Activated CD4-positive, alpha-beta T cell treated with anti-CD3 and anti-CD28 coated beads, Interleukin-2, amount 50 U/mL, for 4 hours (primary cell): Measurements from ENCODE around the gene GPBAR1.

Experiments
- DNase-seq, 2 experiments: peaks; one replicate each; pipeline ENCODE4 v3.0.0-alpha.2; 2020

The GPBAR1 gene, protein sequence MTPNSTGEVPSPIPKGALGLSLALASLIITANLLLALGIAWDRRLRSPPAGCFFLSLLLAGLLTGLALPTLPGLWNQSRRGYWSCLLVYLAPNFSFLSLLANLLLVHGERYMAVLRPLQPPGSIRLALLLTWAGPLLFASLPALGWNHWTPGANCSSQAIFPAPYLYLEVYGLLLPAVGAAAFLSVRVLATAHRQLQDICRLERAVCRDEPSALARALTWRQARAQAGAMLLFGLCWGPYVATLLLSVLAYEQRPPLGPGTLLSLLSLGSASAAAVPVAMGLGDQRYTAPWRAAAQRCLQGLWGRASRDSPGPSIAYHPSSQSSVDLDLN

DNA sequence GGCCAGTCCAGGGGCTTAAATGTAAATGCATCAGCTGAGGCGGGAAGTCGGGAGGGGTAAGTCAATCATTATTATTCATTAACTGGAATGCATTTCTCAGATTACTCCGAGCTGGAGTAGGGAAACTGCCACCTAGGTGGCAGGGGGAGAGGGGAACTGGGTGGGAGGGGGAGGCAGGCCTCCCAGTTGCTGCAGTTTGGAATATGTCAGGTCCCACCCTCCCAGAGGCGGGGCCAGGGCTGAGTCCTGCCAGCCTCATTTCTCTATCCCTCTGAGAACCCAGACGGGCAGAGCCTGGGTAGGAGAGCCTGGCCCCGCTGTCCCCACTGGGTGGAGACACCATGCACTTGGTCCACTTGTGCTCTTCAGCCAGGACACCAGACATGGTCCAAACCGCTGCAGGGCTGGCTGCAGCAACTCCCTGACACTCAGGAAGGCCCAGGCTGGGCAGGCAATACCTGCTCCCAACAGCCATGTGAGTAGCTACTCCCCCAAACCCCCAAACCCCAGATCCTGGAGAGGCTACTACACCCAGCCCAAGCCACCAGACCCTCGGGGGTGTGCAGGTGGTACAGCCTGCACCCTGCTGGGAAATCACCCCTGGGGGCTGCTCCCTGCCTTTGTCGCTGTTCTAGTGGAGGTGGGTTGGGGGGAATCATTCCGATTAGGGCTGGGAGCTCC, at the start of gene GPBAR1:
Gene GPBAR1, plus strand, starts transcription at position 274 of the 681 bp plus-strand sequence. CDS start 1,710 bp downstream, outside the sequence.
- no peak for DNase-seq

GRCh38 chr2:218214116-218214515, 46.7 kb upstream of the GPBAR1 start:
- DNase-seq: no peak

- no peak for DNase-seq
Measured at GRCh38 chr2:218216336-218216673, 44.5 kb upstream of the GPBAR1 start.

- peak; percentile 89 to 90 for DNase-seq
Measured at GRCh38 chr2:218216674-218217359, 44.0 kb upstream of the GPBAR1 start, which contains the start of gene ARPC2. Gene ARPC2 (plus strand): TSS chr2:218217189. CDS start chr2:218217471, 282 bp downstream.

DNA sequence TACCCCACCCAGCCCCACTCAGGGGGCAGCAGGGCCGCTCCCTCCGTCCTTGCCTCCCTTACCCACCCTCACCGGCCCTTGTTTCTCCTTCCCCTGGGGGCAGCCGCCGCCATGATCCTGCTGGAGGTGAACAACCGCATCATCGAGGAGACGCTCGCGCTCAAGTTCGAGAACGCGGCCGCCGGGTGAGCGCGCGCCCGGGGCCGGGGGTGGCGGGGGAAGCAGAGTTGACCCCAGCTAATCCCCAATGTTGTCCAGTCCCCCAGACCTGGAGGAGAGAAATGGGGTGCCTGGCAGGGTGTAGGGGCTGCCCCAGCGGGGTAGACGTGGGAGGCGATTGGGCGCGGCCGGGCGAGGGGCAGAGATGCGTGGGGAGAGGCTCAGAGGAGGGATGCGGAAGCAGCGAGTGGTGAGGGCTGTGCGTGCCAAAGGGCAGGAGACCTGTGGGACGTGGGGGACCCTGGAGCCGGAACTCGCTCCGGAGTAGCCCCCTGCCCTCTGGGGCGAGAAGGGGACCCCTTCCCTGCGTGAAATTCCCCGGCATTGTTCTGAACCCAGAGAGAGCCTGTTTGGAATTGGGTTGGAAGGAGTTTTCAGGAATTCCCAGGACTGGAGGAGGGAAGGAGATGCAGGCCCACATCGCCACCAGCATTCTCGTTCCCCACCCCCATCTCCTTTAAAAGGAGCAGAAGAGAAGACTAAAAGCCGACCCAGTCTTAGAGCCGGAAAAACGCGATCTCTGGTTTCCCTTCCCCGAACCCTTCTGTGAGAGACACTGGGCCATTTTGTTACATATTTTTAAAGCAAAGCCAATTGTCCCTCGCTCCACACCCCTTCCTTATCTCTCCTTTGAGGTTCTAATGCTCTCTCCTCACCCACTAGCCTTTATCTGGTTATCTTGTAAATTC, 43.2 kb upstream of the GPBAR1 start:
- DNase-seq: peak; percentile 70 to 77

- DNase-seq: no peak
Measured at GRCh38 chr2:218218268-218219185, 42.3 kb upstream of the GPBAR1 start.

- no peak for DNase-seq
Measured at GRCh38 chr2:218219934-218220333, 40.9 kb upstream of the GPBAR1 start.

DNA sequence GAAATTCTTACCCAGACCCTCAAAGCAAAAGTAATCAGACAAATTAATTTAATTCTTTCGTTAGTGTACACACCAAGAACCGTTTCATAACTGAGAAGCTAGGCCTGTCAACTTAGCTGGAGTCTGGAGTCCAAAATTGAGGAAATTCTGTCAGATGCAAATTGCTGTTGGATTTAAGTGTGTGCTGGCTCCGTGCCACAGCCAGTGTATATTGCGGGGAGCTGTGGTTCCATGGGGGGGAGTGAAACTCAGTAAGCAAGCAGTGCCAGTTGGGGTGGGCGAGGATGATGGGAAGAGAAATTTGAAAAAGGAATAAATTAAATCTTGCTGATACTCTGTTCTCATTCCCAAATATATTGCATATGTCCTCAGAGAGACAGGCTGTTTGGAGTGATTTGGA, 39.8 kb upstream of the GPBAR1 start:
- DNase-seq: no peak

GRCh38 chr2:218223046-218223445, 37.8 kb upstream of the GPBAR1 start:
- no peak for DNase-seq

DNA sequence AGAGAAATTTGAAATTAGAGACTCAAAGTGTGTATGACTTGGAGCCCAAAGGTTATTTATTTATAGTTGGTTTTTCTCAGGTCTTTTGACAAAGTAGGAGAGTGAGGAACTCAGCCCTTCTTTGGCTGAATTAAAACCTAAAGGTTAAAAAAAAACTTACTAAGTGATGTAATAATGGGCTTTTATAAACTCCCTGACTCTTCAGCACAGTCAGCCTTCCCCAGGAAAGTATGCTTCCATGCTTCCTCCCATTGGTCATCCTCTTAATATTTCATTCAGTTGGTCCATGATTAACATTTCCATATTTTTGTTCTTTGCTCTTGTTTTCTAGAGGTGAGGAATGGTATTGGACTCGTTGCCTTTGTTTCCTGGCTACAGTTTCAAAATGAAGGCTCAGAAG, 36.6 kb upstream of the GPBAR1 start:
- no peak for DNase-seq

GRCh38 chr2:218226903-218227302, 33.9 kb upstream of the GPBAR1 start:
- DNase-seq: no peak

GRCh38 chr2:218228366-218229090, 32.3 kb upstream of the GPBAR1 start:
- DNase-seq: no peak

- DNase-seq: peak in 1 of 2 experiments; percentile 19
Measured at GRCh38 chr2:218229239-218229638, 31.6 kb upstream of the GPBAR1 start.

DNA sequence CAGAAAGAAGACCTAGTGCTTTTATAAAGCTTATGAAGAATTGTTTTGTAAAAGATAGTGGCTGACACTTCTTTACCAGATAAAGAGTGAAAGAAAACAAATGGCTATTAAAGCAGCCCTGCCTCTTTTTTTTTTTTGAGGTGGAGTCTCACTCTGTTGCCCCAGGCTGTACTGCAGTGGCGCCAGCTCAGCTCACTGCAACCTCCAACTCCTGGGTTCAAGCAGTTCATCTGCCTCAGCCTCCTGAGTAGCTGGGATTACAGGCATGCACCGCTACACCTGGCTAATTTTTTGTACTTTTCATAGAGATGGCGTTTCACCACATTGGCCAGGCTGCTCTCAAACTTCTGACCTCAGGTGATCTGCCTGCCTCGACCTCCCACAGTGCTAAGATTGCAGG, 31.0 kb upstream of the GPBAR1 start:
- DNase-seq: no peak

- DNase-seq: no peak
Measured at GRCh38 chr2:218230882-218231281, 29.9 kb upstream of the GPBAR1 start.

DNA sequence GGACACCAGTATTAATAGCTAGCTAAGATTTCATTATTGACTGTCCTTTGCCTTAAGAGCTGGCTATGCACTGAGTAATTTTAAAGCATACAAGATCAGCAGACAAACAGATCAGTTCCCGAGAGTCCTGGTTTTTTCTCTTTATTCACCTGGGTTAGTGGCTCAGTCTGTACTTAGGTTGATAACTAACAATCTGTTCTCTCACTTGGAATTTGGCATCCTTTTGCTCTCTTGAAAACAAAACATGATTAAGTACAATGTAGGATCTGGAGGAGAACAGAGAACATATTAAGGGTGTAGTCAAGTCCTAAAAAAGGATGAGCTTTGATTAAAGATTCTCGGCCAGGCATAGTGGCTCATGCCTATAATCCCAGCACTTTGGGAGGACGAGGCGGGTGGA, 27.3 kb upstream of the GPBAR1 start:
- DNase-seq: no peak

DNA sequence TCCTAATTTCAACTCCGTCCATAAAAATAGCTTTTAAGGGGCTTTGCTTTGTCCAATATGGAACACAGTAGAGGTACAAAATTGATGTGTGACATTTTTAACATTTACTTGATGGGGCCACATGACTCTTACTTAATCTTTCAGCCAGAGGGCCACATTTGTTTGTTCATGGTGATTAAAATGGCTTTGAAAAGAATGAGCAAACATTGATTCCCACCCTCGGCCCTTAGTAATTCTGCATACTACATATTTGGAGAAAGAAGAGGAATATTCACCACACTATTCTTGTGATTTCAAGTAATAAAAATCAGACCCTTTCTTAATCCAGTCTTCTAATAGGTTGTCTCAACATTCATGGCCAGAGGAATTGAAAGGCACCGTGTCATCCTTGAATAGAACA, 26.3 kb upstream of the GPBAR1 start:
- no peak for DNase-seq

DNA sequence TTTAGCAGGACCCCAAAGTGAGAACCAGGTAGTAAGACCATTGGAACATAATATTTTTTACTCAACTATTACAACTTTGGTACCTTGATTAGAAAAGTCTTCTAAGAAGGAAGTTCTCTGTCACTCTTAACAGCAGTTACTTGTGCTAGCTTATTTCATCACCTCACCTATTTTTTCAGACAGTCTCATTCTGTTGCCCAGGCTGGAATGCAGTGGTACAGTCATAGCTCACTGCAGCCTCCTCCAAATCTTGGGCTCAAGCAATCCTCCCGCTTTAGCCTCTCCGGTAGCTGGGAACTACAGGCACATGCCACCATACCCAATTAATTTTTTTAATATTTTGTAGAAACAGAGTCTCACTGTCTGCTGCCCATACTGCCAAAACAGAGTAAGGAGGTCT, 25.8 kb upstream of the GPBAR1 start:
- no peak for DNase-seq

DNA sequence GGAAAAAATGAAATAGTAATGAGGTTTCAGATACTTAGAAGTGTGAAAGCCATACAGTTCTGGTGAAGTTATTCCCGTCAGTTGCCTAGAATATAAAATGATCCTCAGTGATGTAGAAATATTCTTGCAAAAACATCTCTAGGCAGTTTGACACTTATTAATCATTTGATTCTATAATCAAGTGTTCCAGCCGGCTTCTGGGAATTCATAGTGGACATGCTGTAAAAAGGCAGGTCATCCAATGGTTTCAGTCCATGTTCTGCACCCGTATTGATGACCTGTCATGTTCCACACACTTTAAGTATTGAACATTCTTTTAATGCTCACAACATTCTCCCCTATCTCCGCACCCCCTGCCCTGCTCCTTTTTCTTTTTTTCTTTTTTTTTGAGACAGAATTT, 24.0 kb upstream of the GPBAR1 start:
- no peak for DNase-seq

GRCh38 chr2:218238887-218239286, 21.9 kb upstream of the GPBAR1 start:
- DNase-seq: no peak

DNA sequence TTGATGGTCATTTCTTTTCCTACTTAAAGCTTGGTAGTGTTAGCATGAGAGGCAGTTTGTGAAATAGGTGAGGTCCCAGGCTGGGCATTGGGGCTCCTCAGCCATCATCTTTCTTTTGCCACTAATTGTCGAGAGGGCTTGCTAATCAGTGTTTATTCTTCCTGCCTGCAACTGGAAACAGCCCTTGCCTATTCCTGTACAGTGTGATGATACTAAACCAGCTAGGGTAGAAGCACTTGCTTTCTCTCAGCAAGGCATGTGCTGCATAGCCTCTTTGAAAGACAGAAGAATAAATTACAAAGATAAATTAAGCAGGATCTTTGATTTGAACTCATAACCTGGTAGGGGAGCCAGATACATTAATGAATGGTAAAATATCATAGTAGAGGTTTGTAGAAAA, 16.6 kb upstream of the GPBAR1 start:
- DNase-seq: no peak
